HCT116 (cell line): ENCODE results near the gene DENND4A. TPM values are rescaled to one million over a fixed set of nuclear protein-coding genes. Genes with fewer than 3 reads are reported as not detected.

Experiments
- ATAC-seq: fragments of 200-7000 bp; cut with Tn5 transposase; 2 replicates; pipeline ENCODE4 v1.9.1; 2020; ENCODE audit warnings: mild to moderate bottlenecking, moderate library complexity
- BruUV-seq: library from RNA; stranded (reverse); fragments of 400-500 nt; replicated peaks from 2 replicates; lab custom pipeline; 2021; lab: Mats Ljungman, UMichigan
- CTCF ChIA-PET: fragments of 300-600 bp; sonication (Branson Sonifier 250); formaldehyde crosslinking; loops from one replicate; lab custom pipeline; 2021; ENCODE audit warnings: antibody characterized with exemption; lab: Charles Lee
- POLR2A ChIA-PET: fragments of 300-600, 350-600 bp; sonication (Branson Sonifier 250); formaldehyde crosslinking; loops from one replicate; lab custom pipeline; 2021; ENCODE audit warnings: antibody characterized with exemption; lab: Charles Lee
- RAD21 ChIA-PET, 2 experiments: fragments of 300-600 bp; sonication (Branson Sonifier 250); formaldehyde crosslinking; loops; one replicate each; lab custom pipeline; 2023; ENCODE audit warnings: low total read pairs in 2 of 2; ENCODE audit not compliant: uncharacterized antibody in 2 of 2, unreplicated experiment in 2 of 2, low non-redundant PET in 1 of 2; lab: Charles Lee
- DNase-seq: peaks from one replicate; pipeline ENCODE4 v3.0.0-alpha.2; 2010; ENCODE audit warnings: low read depth, low spot score
- H2AFZ ChIP-seq: fragments of 200-600 bp; shearing (Covaris generic), sonication (generic); 2 replicates; pipeline ENCODE4 v1.6.1; 2017; ENCODE audit warnings: low read depth, mixed run types, mixed read lengths, antibody characterized with exemption, low read length; ENCODE audit not compliant: poor library complexity, severe bottlenecking
- H3K27ac ChIP-seq: 2 replicates; pipeline ENCODE4 v1.5.1; 2012; ENCODE audit warnings: low read depth, low read length
- H3K27me3 ChIP-seq: fragments of 200-600 bp; sonication (generic); 2 replicates; pipeline ENCODE4 v1.6.1; 2016; ENCODE audit warnings: mixed run types, low read length, mixed read lengths; ENCODE audit not compliant: insufficient read depth
- H3K36me3 ChIP-seq, 2 experiments: fragments of 200-500 bp in 1 of 2; fragments of 200-600 bp in 1 of 2; sonication (Bioruptor generic) in 1 of 2; sonication (generic) in 1 of 2; 2 replicates each; pipeline versions ENCODE4 v1.5.1 to v1.6.1; 2014 to 2016; ENCODE audit warnings: low read length in 2 of 2, inconsistent platforms in 1 of 2, mixed read lengths in 1 of 2, mixed run types in 1 of 2; ENCODE audit not compliant: insufficient read depth in 2 of 2, control insufficient read depth in 1 of 2
- H3K4me1 ChIP-seq, 2 experiments: fragments of 200-600 bp in 1 of 2; sonication (generic) in 1 of 2; 2 replicates each; pipeline versions ENCODE4 v1.5.1 to v1.6.1; 2012 to 2017; ENCODE audit warnings: low read length in 2 of 2, inconsistent platforms in 1 of 2, mild to moderate bottlenecking in 1 of 2, mixed read lengths in 1 of 2, mixed run types in 1 of 2, moderate library complexity in 1 of 2; ENCODE audit not compliant: insufficient read depth in 2 of 2, control insufficient read depth in 1 of 2
- H3K4me2 ChIP-seq: fragments of 200-600 bp; sonication (generic); 2 replicates; pipeline ENCODE4 v1.6.1; 2017; ENCODE audit warnings: mixed run types, low read length, mixed read lengths
- H3K4me3 ChIP-seq, 2 experiments: fragments of 200-600 bp in 1 of 2; sonication (generic) in 1 of 2; replicated peaks in 1 of 2; 2 replicates each; pipeline ENCODE4 v1.5.1; 2011 to 2016; ENCODE audit warnings: low read length in 2 of 2, control low read depth in 1 of 2, low read depth in 1 of 2, mild to moderate bottlenecking in 1 of 2, mixed read lengths in 1 of 2, mixed run types in 1 of 2
- H3K79me2 ChIP-seq: fragments of 200-600 bp; sonication (generic); 2 replicates; pipeline ENCODE4 v1.6.1; 2017; ENCODE audit warnings: mild to moderate bottlenecking, mixed run types, low read length, moderate library complexity, mixed read lengths; ENCODE audit not compliant: insufficient read depth
- H3K9ac ChIP-seq: fragments of 200-600 bp; sonication (generic); 2 replicates; pipeline ENCODE4 v1.6.1; 2016; ENCODE audit warnings: low read length, mixed read lengths
- H3K9me2 ChIP-seq: fragments of 200-600 bp; sonication (generic), shearing (Covaris generic); 2 replicates; pipeline ENCODE4 v1.6.1; 2017; ENCODE audit warnings: mixed run types, mild to moderate bottlenecking, moderate library complexity; ENCODE audit not compliant: insufficient read depth
- H3K9me3 ChIP-seq, 2 experiments: fragments of 200-500 bp in 1 of 2; fragments of 200-600 bp in 1 of 2; sonication (Bioruptor generic) in 1 of 2; sonication (generic) in 1 of 2; 2 replicates each; pipeline ENCODE4 v1.6.1; 2014 to 2017; ENCODE audit warnings: low read length in 2 of 2, mixed read lengths in 2 of 2, inconsistent platforms in 1 of 2, low read depth in 1 of 2, mild to moderate bottlenecking in 1 of 2, mixed run types in 1 of 2, moderate library complexity in 1 of 2; ENCODE audit not compliant: control insufficient read depth in 1 of 2, insufficient read depth in 1 of 2
- H4K20me1 ChIP-seq: fragments of 200-600 bp; sonication (generic), shearing (Covaris generic); 2 replicates; pipeline ENCODE4 v1.6.1; 2017; ENCODE audit warnings: mixed run types, mild to moderate bottlenecking, moderate library complexity; ENCODE audit not compliant: insufficient read depth
- CEBPB ChIP-seq: IDR thresholded peaks from 2 replicates; pipeline ENCODE4 v1.6.1; 2012; ENCODE audit warnings: low read depth
- EGR1 ChIP-seq: IDR thresholded peaks from 2 replicates; pipeline ENCODE4 v1.6.1; 2012; ENCODE audit warnings: low read depth
- EZH2 ChIP-seq: fragments of 200-600 bp; sonication (generic); IDR thresholded peaks from 2 replicates; pipeline ENCODE4 v1.6.1; 2017; ENCODE audit warnings: antibody characterized with exemption, mixed run types
- EZH2phosphoT487 ChIP-seq: fragments of 200-600 bp; IDR thresholded peaks from 2 replicates; pipeline ENCODE4 v1.6.1; 2018; ENCODE audit warnings: antibody characterized with exemption, borderline replicate concordance
- FOSL1 ChIP-seq: IDR thresholded peaks from 2 replicates; pipeline ENCODE4 v1.6.1; 2012; ENCODE audit warnings: low read depth
- POLR2AphosphoS5 ChIP-seq: IDR thresholded peaks from 2 replicates; pipeline ENCODE4 v1.6.1; 2011; ENCODE audit warnings: mild to moderate bottlenecking, low read depth, low read length, moderate library complexity
- SIN3A ChIP-seq: IDR thresholded peaks from 2 replicates; pipeline ENCODE4 v1.6.1; 2012; ENCODE audit warnings: low read depth
- SRF ChIP-seq: IDR thresholded peaks from 2 replicates; pipeline ENCODE4 v1.6.1; 2012; ENCODE audit warnings: low read depth
- TCF7L2 ChIP-seq: IDR thresholded peaks from 2 replicates; pipeline ENCODE4 v1.7.0; 2011; ENCODE audit warnings: borderline replicate concordance, inconsistent platforms; ENCODE audit not compliant: insufficient read depth, insufficient read length; ENCODE audit errors: extremely low read depth
- ZFX ChIP-seq: fragments of 450-650 bp; IDR thresholded peaks from 2 replicates; pipeline ENCODE4 v1.6.1; 2017
- intact Hi-C: fragments of 100-400 bp; cut with micrococcal nuclease; formaldehyde crosslinking; loops from 2 replicates; pipeline ENCODE4 v1.10.0; 2022
- total RNA-seq: library from RNA; stranded (reverse); gene quantifications from one replicate; pipeline ENCODE4 v1.2.1, GENCODE V29; 2021; ENCODE audit not compliant: unreplicated experiment
- TF ChIP-seq, protein P1 (sequence below): IDR thresholded peaks from 2 replicates; pipeline ENCODE4 v1.6.1; 2012
- TF ChIP-seq, protein P2 (sequence below): IDR thresholded peaks from 2 replicates; pipeline ENCODE4 v1.6.1; 2012; ENCODE audit warnings: low read depth
- TF ChIP-seq, protein P3 (sequence below): IDR thresholded peaks from 2 replicates; pipeline ENCODE4 v1.6.1; 2011; ENCODE audit warnings: mild to moderate bottlenecking, low read length, moderate library complexity; ENCODE audit not compliant: insufficient replicate concordance; ENCODE audit errors: extremely low read depth

The DENND4A gene
- total RNA-seq, 1 experiment from 2014 or later, result 9.1 TPM

DNA sequence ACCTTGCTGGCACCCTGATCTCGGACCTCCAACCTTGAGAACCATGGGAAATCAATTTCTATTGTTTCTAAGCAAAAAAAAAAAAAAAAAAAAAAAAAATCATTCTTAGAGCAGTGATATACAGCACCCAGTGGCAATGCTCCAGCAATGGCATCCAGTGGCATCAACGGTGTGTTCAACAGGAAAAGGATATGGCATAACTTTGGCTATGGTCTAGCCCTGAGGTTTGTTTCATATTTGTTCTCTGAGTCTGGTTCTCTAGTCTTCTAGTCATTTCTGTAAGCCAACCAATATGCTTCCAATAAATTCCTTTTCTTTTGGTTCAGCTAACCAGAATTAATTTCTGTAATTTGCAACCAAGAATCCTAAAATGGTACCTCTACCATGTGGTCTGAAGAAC lies 19.2 kb downstream of the DENND4A start:
- H2AFZ ChIP-seq, result no peak overlapping the region
- H3K4me2 ChIP-seq, result no peak overlapping the region
- CTCF ChIA-PET, result no interaction called here
- H3K27ac ChIP-seq, result no peak overlapping the region
- H3K4me1 ChIP-seq, result no peaks in the 10 kb centered on the region
- intact Hi-C loops, result no loop called here
- H3K27me3 ChIP-seq, result no peaks in the 10 kb centered on the region
- POLR2A ChIA-PET, result no interaction called here
- RAD21 ChIA-PET, result no interaction called here
- H3K36me3 ChIP-seq, result no peaks in the 10 kb centered on the region
- TF ChIP-seq POLR2AphosphoS5, result no peak
- no peak for TF ChIP-seq EGR1
- TF ChIP-seq, protein P1, sequence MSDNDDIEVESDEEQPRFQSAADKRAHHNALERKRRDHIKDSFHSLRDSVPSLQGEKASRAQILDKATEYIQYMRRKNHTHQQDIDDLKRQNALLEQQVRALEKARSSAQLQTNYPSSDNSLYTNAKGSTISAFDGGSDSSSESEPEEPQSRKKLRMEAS, result no peak
- TF ChIP-seq TCF7L2, result no peak
- TF ChIP-seq SIN3A, result no peak
- TF ChIP-seq, protein P2, sequence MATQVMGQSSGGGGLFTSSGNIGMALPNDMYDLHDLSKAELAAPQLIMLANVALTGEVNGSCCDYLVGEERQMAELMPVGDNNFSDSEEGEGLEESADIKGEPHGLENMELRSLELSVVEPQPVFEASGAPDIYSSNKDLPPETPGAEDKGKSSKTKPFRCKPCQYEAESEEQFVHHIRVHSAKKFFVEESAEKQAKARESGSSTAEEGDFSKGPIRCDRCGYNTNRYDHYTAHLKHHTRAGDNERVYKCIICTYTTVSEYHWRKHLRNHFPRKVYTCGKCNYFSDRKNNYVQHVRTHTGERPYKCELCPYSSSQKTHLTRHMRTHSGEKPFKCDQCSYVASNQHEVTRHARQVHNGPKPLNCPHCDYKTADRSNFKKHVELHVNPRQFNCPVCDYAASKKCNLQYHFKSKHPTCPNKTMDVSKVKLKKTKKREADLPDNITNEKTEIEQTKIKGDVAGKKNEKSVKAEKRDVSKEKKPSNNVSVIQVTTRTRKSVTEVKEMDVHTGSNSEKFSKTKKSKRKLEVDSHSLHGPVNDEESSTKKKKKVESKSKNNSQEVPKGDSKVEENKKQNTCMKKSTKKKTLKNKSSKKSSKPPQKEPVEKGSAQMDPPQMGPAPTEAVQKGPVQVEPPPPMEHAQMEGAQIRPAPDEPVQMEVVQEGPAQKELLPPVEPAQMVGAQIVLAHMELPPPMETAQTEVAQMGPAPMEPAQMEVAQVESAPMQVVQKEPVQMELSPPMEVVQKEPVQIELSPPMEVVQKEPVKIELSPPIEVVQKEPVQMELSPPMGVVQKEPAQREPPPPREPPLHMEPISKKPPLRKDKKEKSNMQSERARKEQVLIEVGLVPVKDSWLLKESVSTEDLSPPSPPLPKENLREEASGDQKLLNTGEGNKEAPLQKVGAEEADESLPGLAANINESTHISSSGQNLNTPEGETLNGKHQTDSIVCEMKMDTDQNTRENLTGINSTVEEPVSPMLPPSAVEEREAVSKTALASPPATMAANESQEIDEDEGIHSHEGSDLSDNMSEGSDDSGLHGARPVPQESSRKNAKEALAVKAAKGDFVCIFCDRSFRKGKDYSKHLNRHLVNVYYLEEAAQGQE, result no peak
- H3K9me3 ChIP-seq, result no peaks in the 10 kb centered on the region
- H3K4me3 ChIP-seq, result no peak overlapping the region
- ATAC-seq (no peak), DNase-seq (no peak)
- no peak overlapping the region for H3K9ac ChIP-seq
- no TSS peak for BruUV-seq
- no peaks in the 10 kb centered on the region for H4K20me1 ChIP-seq
- H3K9me2 ChIP-seq, result no peaks in the 10 kb centered on the region
- H3K79me2 ChIP-seq, result no peaks in the 10 kb centered on the region

DNA sequence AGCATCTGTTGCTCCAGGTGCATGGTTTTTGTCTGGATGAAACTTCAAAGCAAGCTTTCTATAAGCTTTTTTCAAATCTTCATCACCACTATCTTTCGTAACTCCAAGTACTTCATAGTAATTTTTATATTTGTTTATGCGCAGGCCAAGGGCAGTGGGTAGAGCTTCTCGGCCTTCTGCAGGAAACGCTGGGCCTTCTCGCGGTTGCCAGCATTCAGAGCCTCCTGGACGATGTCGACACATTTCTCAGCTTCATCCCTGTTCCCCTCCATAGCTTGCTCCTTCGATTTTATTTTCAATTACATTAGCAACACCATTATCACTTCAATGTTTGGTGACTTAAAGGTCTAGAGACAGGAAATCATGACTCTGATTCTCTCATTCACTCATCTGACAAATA lies 20.2 kb downstream of the DENND4A start:
- ChIA-PET RAD21 (no interaction called here), CTCF (no interaction called here), POLR2A (no interaction called here)
- Histone ChIP-seq H2AFZ (no peak overlapping the region), H3K4me1 (no peaks in the 10 kb centered on the region), H4K20me1 (no peaks in the 10 kb centered on the region), H3K27ac (no peak overlapping the region), H3K36me3 (no peaks in the 10 kb centered on the region), H3K4me2 (no peak overlapping the region), H3K4me3 (no peak overlapping the region), H3K27me3 (no peaks in the 10 kb centered on the region), H3K9me2 (no peaks in the 10 kb centered on the region), H3K79me2 (no peaks in the 10 kb centered on the region), H3K9ac (no peak overlapping the region), H3K9me3 (no peaks in the 10 kb centered on the region)
- intact Hi-C loops, result no loop called here
- ATAC-seq (no peak), DNase-seq (no peak)
- no TSS peak for BruUV-seq
- TF ChIP-seq SRF (no peak), FOSL1 (no peak), ZFX (no peak), EZH2 (no peak), SIN3A (no peak), CEBPB (no peak), EZH2phosphoT487 (no peak), POLR2AphosphoS5 (no peak)
- TF ChIP-seq, protein P3, sequence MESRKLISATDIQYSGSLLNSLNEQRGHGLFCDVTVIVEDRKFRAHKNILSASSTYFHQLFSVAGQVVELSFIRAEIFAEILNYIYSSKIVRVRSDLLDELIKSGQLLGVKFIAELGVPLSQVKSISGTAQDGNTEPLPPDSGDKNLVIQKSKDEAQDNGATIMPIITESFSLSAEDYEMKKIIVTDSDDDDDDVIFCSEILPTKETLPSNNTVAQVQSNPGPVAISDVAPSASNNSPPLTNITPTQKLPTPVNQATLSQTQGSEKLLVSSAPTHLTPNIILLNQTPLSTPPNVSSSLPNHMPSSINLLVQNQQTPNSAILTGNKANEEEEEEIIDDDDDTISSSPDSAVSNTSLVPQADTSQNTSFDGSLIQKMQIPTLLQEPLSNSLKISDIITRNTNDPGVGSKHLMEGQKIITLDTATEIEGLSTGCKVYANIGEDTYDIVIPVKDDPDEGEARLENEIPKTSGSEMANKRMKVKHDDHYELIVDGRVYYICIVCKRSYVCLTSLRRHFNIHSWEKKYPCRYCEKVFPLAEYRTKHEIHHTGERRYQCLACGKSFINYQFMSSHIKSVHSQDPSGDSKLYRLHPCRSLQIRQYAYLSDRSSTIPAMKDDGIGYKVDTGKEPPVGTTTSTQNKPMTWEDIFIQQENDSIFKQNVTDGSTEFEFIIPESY, result no peak
